DND-41 (cell line): Measurements from ENCODE around the gene PPP3CA.

ENCODE experiments used
- ATAC-seq: fragments of 200-7000 bp; cut with Tn5 transposase; 3 replicates; pipeline ENCODE4 v1.9.1; 2021; ENCODE audit warnings: low read depth; ENCODE audit not compliant: insufficient read depth
- DNase-seq: peaks from one replicate; pipeline ENCODE4 v3.0.0-alpha.2; 2020
- H2AFZ ChIP-seq: 2 replicates; pipeline ENCODE4 v1.6.0; 2012; ENCODE audit warnings: low read depth, low read length
- H3K27ac ChIP-seq: 2 replicates; pipeline ENCODE4 v1.5.1; 2012; ENCODE audit warnings: low read length, inconsistent platforms
- H3K27me3 ChIP-seq: fragments of 200-600 bp; sonication (generic); 2 replicates; pipeline ENCODE4 v1.6.0; 2012; ENCODE audit warnings: low read length, mild to moderate bottlenecking, inconsistent platforms; ENCODE audit not compliant: insufficient read depth, poor library complexity
- H3K36me3 ChIP-seq: 2 replicates; pipeline ENCODE4 v1.5.1; 2012; ENCODE audit warnings: low read length, inconsistent platforms; ENCODE audit not compliant: insufficient read depth
- H3K4me1 ChIP-seq: 2 replicates; pipeline ENCODE4 v1.5.1; 2012; ENCODE audit warnings: mild to moderate bottlenecking, low read length; ENCODE audit not compliant: insufficient read depth
- H3K4me2 ChIP-seq: 2 replicates; pipeline ENCODE4 v1.6.0; 2012; ENCODE audit warnings: mild to moderate bottlenecking, moderate library complexity, low read length, inconsistent platforms; ENCODE audit not compliant: insufficient read depth
- H3K4me3 ChIP-seq, 2 experiments: fragments of 200-600 bp in 1 of 2; shearing (Covaris generic) in 1 of 2; 2 replicates each; pipeline ENCODE4 v1.5.1; 2012 to 2016; ENCODE audit warnings: inconsistent platforms in 2 of 2, low read length in 2 of 2, mild to moderate bottlenecking in 2 of 2, low read depth in 1 of 2, moderate library complexity in 1 of 2
- H3K79me2 ChIP-seq: 2 replicates; pipeline ENCODE4 v1.6.0; 2012; ENCODE audit warnings: low read length, inconsistent platforms; ENCODE audit not compliant: insufficient read depth
- H3K9ac ChIP-seq: 2 replicates; pipeline ENCODE4 v1.6.0; 2012; ENCODE audit warnings: low read depth, mild to moderate bottlenecking, inconsistent platforms, low read length, moderate library complexity
- H3K9me3 ChIP-seq: 2 replicates; pipeline ENCODE4 v1.5.1; 2012; ENCODE audit warnings: low read length, moderate library complexity, mild to moderate bottlenecking, inconsistent platforms; ENCODE audit not compliant: insufficient read depth, severe bottlenecking
- H4K20me1 ChIP-seq: 2 replicates; pipeline ENCODE4 v1.6.0; 2012; ENCODE audit warnings: low read length; ENCODE audit not compliant: insufficient read depth
- CTCF ChIP-seq: IDR thresholded peaks from 2 replicates; pipeline ENCODE4 v1.5.1; 2012; ENCODE audit warnings: borderline replicate concordance, low read length, moderate library complexity, mild to moderate bottlenecking; ENCODE audit not compliant: poor library complexity, severe bottlenecking; ENCODE audit errors: extremely low read depth
- EZH2 ChIP-seq: IDR thresholded peaks from 3 replicates; pipeline ENCODE4 v1.6.1; 2012; ENCODE audit warnings: borderline replicate concordance, low read depth, mild to moderate bottlenecking, moderate library complexity, low read length, inconsistent platforms; ENCODE audit not compliant: severe bottlenecking

PPP3CA gene

GRCh38 chr4:101068115-101068514, 279.2 kb downstream of the PPP3CA start:
- no peak for ATAC-seq
- Histone ChIP-seq H3K36me3 (no peaks in the 10 kb centered on the region), H3K9me3 (no peaks in the 10 kb centered on the region), H3K79me2 (no peaks in the 10 kb centered on the region), H2AFZ (no peak overlapping the region), H3K4me3 (no peak overlapping the region), H3K4me2 (no peak overlapping the region), H3K27ac (no peak overlapping the region), H3K4me1 (no peaks in the 10 kb centered on the region), H3K27me3 (no peaks in the 10 kb centered on the region), H3K9ac (no peak overlapping the region), H4K20me1 (no peaks in the 10 kb centered on the region)
- no peak for DNase-seq
- TF ChIP-seq CTCF, result no peak
- TF ChIP-seq EZH2, result no peak

DNA sequence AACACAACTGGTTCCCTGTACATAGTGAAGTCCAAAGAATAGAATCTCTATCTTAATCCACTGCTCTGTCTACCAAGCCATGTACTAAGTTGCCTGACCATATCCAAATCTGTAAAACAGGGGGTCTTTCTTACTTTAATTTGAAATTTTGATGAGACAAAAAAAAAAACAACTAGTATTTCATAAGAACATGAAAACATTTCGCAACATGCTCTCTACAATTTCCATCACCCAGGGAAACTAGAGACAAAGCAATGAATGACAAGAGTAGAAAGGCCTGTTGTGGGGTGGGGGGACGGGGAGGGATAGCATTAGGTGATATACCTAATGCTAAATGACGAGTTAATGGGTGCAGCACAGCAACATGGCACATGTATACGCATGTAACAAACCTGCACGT, 279.9 kb downstream of the PPP3CA start:
- ATAC-seq, result no peak
- Histone ChIP-seq H4K20me1 (no peaks in the 10 kb centered on the region), H3K4me1 (no peaks in the 10 kb centered on the region), H3K27me3 (no peaks in the 10 kb centered on the region), H3K4me3 (no peak overlapping the region), H3K9me3 (no peaks in the 10 kb centered on the region), H3K9ac (no peak overlapping the region), H3K79me2 (no peaks in the 10 kb centered on the region), H3K36me3 (no peaks in the 10 kb centered on the region), H3K27ac (no peak overlapping the region), H3K4me2 (no peak overlapping the region), H2AFZ (no peak overlapping the region)
- no peak for DNase-seq
- no peak for TF ChIP-seq CTCF
- no peak for TF ChIP-seq EZH2

DNA sequence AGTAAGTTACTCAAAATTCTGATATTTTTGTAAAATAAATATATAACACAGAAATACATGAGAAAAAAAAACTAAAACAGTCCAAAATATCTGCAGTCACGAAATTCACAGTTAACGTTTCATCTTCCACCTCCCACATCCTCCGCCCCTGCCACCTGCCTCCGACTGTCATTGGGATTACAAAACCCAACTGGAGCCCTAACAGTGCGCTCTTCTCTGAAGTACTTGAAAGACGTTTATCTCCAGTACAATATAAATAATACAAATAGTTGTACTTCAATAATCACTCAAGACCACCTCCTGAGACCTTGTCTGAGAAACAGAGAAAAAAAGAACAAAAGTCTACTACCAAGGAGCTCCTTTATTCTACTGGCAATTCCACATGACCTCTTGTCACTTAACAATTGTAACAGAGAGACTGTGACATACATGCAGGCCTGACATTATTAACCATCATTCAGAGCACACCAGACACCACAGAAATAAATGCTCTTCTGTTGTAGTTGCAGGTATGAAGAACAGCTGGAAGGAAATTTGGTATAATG, 280.6 kb downstream of the PPP3CA start:
- Histone ChIP-seq H3K4me2 (no peak overlapping the region), H2AFZ (no peak overlapping the region), H3K36me3 (no peaks in the 10 kb centered on the region; the same call in 1 of the 2 replicates), H3K27ac (no peak overlapping the region), H3K4me1 (no peaks in the 10 kb centered on the region), H4K20me1 (no peaks in the 10 kb centered on the region), H3K4me3 (no peak overlapping the region), H3K9ac (no peak overlapping the region), H3K9me3 (no peaks in the 10 kb centered on the region), H3K79me2 (no peaks in the 10 kb centered on the region), H3K27me3 (no peaks in the 10 kb centered on the region)
- ATAC-seq, result no peak
- TF ChIP-seq CTCF, result no peak
- TF ChIP-seq EZH2, result no peak
- DNase-seq, result no peak

DNA sequence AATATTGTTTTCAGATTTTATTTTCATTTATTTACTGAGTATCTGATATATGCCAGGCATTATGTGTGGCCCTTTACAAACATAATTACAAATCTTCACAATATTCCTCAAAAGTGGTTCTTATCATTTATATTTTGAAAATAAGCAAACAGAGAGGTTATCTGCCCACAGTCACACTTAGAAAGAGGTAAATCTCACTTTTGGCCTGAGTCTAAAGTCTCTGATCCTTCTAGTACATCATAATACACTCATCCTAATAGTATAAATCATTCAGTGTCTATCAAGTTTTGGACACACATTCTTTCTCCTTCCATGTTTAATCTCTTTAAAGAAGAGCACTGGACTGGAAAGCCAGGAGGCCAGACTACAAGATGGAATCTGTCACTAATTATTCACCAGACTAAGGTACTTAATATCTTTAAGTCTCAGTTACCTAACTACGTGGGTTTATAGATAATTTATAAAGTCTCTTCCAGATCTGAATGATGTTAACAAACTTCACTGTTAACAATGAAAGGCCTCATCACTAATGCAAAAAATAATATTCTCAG, 281.3 kb downstream of the PPP3CA start:
- Histone ChIP-seq H3K9me3 (no peaks in the 10 kb centered on the region), H3K36me3 (no peaks in the 10 kb centered on the region; the same call in 1 of the 2 replicates), H3K27me3 (no peaks in the 10 kb centered on the region), H3K4me1 (no peaks in the 10 kb centered on the region), H2AFZ (no peak overlapping the region), H3K27ac (no peak overlapping the region), H3K9ac (no peak overlapping the region), H4K20me1 (no peaks in the 10 kb centered on the region), H3K79me2 (no peaks in the 10 kb centered on the region), H3K4me2 (no peak overlapping the region), H3K4me3 (no peak overlapping the region)
- TF ChIP-seq CTCF (no peak), EZH2 (no peak)
- ATAC-seq, result no peak
- no peak for DNase-seq
